Endometrial microvascular endothelial cells (primary cell): ENCODE data around the gene ANKDD1A. TPM values are rescaled to one million over a fixed set of nuclear protein-coding genes. Genes with fewer than 3 reads are reported as not detected.

ENCODE experiments used
- in situ Hi-C: cut with HindIII; loops from 2 replicates; pipeline ENCODE4 v1.10.0; 2017; ENCODE audit warnings: low sequenced_read_pairs, low pct_unique_long_range_greater_than_20kb; ENCODE audit errors: inconsistent ontology term
- total RNA-seq: library from RNA; depleted of rRNA; stranded (reverse); fragments of >200 nt; gene quantifications from one replicate; pipeline ENCODE4 v1.2.3, GENCODE V29; 2015; ENCODE audit errors: inconsistent ontology term

ANKDD1A gene
- total RNA-seq = 3.2 TPM

GRCh38 chr15:64911311-64912186, at the start of gene ANKDD1A:
TSS of gene ANKDD1A (plus strand) at chr15:64911902. CDS start at chr15:64911931, 29 bp downstream.
- in situ Hi-C loops = no loop called here

GRCh38 chr15:64861960-64862359, 49.7 kb upstream of the ANKDD1A start:
- in situ Hi-C loops = no loop called here

- in situ Hi-C loops = no loop called here
Observed at GRCh38 chr15:64862408-64862807, 49.3 kb upstream of the ANKDD1A start.

- in situ Hi-C loops = no loop called here
Observed at GRCh38 chr15:64864068-64864467, 47.6 kb upstream of the ANKDD1A start.

GRCh38 chr15:64865126-64865997, 46.3 kb upstream of the ANKDD1A start:
- in situ Hi-C loops = no loop called here

GRCh38 chr15:64865998-64866520, 45.6 kb upstream of the ANKDD1A start:
- in situ Hi-C loops = no loop called here

GRCh38 chr15:64869501-64869900, 42.2 kb upstream of the ANKDD1A start:
- in situ Hi-C loops = no loop called here

- in situ Hi-C loops = no loop called here
Observed at GRCh38 chr15:64870353-64870752, 41.3 kb upstream of the ANKDD1A start.

- in situ Hi-C loops = no loop called here
Observed at GRCh38 chr15:64875641-64876223, 36.0 kb upstream of the ANKDD1A start.

- in situ Hi-C loops = no loop called here
Observed at GRCh38 chr15:64877435-64877834, 34.3 kb upstream of the ANKDD1A start.

- in situ Hi-C loops = no loop called here
Observed at GRCh38 chr15:64878705-64879104, 33.0 kb upstream of the ANKDD1A start.

GRCh38 chr15:64883100-64883581, 28.6 kb upstream of the ANKDD1A start:
- in situ Hi-C loops = no loop called here

GRCh38 chr15:64883997-64884511, 27.6 kb upstream of the ANKDD1A start:
- in situ Hi-C loops = no loop called here

GRCh38 chr15:64884679-64885078, 27.0 kb upstream of the ANKDD1A start:
- in situ Hi-C loops = no loop called here

GRCh38 chr15:64888336-64888735, 23.4 kb upstream of the ANKDD1A start:
- in situ Hi-C loops = no loop called here

GRCh38 chr15:64891561-64891960, 20.1 kb upstream of the ANKDD1A start:
- in situ Hi-C loops = no loop called here

- in situ Hi-C loops = no loop called here
Observed at GRCh38 chr15:64892847-64893403, 18.8 kb upstream of the ANKDD1A start.
